Glomerular endothelial cell (primary cell): ENCODE data around the gene PAX2. TPM values are rescaled to one million over a fixed set of nuclear protein-coding genes. Genes with fewer than 3 reads are reported as not detected.

ENCODE experiments used
- DNase-seq: peaks from one replicate; pipeline ENCODE4 v3.0.0-alpha.2; 2011; ENCODE audit warnings: low read depth, low spot score; ENCODE audit errors: extremely low read depth
- total RNA-seq: library from RNA; depleted of rRNA; stranded (reverse); fragments of >200 nt; gene quantifications from 2 replicates; pipeline ENCODE4 v1.2.3, GENCODE V29; 2015

PAX2 gene
- total RNA-seq, 1 donor from 2014 or later, result 3.9 TPM

GRCh38 chr10:100811261-100811660, 65.9 kb downstream of the PAX2 start:
- DNase-seq, result no peak

GRCh38 chr10:100811752-100812750, 66.7 kb downstream of the PAX2 start:
- DNase-seq, result no peak

GRCh38 chr10:100812978-100813377, 67.6 kb downstream of the PAX2 start:
- DNase-seq, result no peak

- DNase-seq, result no peak
Measured at GRCh38 chr10:100814751-100815474, 69.5 kb downstream of the PAX2 start.

- no peak for DNase-seq
Measured at GRCh38 chr10:100816671-100817070, 71.3 kb downstream of the PAX2 start.

GRCh38 chr10:100817268-100817839, 72.0 kb downstream of the PAX2 start:
- no peak for DNase-seq

GRCh38 chr10:100819424-100819823, 74.0 kb downstream of the PAX2 start:
- DNase-seq, result no peak

- no peak for DNase-seq
Measured at GRCh38 chr10:100823194-100823593, 77.8 kb downstream of the PAX2 start.

GRCh38 chr10:100824886-100825285, 79.5 kb downstream of the PAX2 start:
- DNase-seq, result no peak

GRCh38 chr10:100825325-100825875, 80.0 kb downstream of the PAX2 start:
- no peak for DNase-seq

GRCh38 chr10:100826031-100826651, 80.8 kb downstream of the PAX2 start:
- no peak for DNase-seq

GRCh38 chr10:100826661-100826982, 81.2 kb downstream of the PAX2 start:
- DNase-seq, result no peak

GRCh38 chr10:100826983-100827818, 81.8 kb downstream of the PAX2 start:
- no peak for DNase-seq

- no peak for DNase-seq
Measured at GRCh38 chr10:100827819-100828737, 82.7 kb downstream of the PAX2 start.

- no peak for DNase-seq
Measured at GRCh38 chr10:100828738-100829096, 83.3 kb downstream of the PAX2 start.

GRCh38 chr10:100829097-100829870, 83.9 kb downstream of the PAX2 start:
- DNase-seq, result no peak

GRCh38 chr10:100829933-100830727, 84.7 kb downstream of the PAX2 start:
- no peak for DNase-seq
